ENCODE measurements around the gene EFCAB11. TPM values are rescaled to one million over a fixed set of nuclear protein-coding genes. Genes with fewer than 3 reads are reported as not detected.

The EFCAB11 gene
- total RNA-seq, 1 donor from 2014 or later, result 1.9 TPM

DNA sequence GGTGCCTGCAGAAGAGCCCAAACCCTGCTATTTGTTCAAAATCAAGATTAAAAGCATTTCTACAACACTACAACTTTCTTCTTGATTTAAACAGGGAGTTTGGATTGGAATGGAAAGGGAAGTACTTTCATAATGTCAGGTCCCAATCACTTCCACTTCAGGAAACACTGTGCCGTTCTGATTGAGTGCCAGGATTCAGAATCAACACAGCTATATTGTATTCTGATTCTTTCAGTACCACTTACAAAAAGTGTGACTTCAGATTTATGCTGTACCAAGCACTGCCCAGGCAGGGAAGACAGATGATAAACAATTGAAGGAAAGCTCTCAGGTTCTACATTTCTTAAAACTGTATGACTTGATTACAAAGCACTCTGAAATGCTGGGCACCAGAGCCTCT lies 4.4 kb upstream of the EFCAB11 start:
- intact Hi-C loops (cut with DNase I), result no loop called here
- no peak for DNase-seq (ENCODE audit: low spot score)

DNA sequence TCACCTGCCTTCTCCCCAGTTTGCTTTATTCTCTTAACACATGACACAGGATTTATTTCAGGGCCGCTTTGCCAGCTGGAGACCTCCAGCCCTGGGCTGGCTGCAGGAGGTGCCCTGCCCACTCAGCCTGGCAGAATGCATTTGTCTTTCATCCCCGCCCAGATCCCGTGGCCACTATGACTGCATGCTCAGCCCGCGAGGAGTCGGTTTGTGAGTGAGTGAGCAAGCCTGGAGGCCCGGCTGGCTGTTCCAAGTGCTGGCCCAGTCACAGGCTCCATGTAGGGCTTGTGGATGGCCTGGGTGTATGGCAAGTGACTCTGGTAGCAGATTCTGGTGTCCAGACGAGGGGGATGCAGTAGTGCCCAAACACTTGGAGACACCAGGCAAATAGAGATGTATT lies 3.3 kb upstream of the EFCAB11 start:
- no peak for DNase-seq (ENCODE audit: low spot score)
- intact Hi-C loops (cut with DNase I), result no loop called here

DNA sequence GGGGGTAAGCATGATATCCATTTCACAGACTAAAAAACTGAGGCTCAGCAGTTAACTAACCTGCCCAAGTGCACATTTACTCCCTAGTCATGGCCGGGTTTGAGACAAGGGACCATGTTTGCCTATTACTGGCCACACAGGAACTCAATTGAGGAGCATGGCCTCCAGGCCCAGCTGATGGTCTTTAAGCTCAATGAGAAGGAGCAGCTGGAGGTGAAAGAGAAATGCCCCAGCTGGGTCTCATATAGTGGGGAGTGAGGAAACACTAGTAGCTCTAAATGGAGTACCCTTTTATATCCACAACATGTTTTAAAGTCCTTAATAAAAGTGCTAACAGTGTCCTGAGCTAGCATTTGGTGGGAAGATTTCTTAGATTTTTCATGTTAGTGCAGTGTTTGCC lies 2.8 kb upstream of the EFCAB11 start:
- intact Hi-C loops (cut with DNase I), result no loop called here
- DNase-seq (ENCODE audit: low spot score), result no peak

DNA sequence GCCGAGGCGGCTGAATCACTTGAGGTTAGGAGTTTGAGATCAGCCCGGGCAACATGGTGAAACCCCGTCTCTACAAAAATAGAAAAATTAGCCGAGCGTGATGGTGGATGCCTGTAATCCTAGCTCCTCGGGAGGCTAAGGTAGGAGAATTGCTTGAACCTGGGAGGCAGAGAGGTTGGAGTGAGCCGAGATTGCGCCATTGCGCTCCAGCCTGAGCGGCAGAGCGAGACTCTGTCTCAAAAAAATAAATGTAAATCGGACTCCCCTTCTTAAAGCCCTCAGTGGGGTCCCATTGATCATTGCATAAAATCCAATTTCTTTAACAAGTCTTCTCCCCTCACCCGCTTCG lies 2.1 kb upstream of the EFCAB11 start:
- DNase-seq (ENCODE audit: low spot score), result no peak
- intact Hi-C loops (cut with DNase I), result no loop called here

DNA sequence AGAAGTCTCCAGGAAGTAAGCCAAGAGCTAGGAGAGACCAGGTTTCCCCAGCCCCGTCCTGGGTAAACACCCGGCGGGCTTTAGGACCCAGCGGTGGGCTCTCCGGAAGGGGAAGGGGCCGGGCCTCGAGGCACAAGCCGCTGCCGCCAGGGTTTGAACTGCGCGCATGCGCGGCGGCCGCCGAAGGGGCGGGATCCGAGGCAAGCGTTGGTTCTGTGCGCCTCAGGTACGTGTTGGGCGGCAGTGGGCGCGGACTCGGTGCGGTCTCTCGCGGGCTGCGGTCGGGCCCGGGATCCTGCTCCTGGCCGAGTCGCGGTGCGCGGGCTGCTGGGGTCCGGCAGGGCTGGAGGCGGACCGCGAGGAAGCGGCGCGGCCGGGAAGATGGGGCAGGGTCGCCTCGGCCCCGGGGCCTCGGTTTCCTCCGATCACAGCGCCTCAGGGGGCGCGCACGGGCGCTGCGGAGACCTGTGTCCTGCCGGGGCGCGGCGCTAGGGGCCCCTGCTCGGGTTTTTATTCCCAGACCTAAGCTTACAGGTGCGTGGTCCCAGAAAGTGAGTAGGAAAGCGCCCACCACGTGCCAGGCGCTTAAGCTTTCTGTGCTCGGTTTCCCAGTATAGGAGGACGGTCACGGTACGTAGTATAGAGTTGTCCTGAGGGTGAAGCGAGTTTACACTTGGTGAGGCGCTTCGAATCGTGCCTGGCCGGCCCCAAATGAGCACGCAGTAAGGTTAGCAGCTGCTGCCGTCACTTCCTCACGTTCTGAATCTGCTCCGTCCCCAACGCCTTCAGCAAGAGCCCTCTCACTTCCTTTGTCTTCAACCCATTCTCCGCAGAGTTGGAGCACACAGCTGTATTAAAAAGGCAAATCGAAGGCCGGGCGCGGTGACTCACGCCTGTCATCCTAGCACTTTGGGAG lies 1.5 kb upstream of the EFCAB11 start, which contains the start of gene TDP1:
TSS of gene TDP1 (plus strand) at position 183 of the 916 bp plus-strand sequence. CDS start 7,188 bp downstream, outside the sequence.
- intact Hi-C loops (cut with DNase I), result no loop called here
- peak; percentile 99 for DNase-seq (ENCODE audit: low spot score)

DNA sequence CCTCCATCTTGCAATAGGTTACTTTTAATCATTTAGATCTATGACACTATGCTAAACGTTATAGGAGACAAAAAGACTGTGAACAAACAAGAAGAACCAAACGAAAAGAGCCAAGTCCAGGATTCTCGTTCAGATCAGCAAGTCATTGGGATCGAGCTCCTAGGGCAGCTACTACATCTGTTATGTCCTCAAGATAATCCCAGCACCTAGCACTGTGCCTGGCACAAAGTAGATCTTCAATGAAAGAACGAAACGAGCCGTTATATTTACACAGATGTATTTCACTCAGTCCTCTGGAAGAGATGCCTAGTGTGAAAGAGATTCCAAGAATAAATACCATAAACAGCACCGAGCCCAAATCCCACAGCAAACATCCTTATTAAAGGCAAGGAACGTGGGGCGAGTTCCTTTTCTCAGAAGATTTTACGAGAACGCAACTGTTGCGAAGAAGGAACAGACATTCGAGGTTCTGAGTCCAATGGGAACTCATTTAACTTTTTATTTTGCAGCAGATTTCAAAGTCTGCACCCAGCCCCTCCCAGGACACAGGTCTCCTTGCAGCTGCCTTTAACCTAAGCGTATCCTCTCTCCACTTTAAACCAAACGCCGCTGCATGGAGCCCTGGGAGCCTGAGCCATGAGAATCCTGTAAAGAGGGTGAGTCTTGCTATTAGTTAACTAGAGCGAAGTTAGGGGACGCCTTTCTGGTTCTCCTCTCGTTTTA lies 653 bp upstream of the EFCAB11 start:
- intact Hi-C loops (cut with DNase I), result no loop called here
- no peak for DNase-seq (ENCODE audit: low spot score)

DNA sequence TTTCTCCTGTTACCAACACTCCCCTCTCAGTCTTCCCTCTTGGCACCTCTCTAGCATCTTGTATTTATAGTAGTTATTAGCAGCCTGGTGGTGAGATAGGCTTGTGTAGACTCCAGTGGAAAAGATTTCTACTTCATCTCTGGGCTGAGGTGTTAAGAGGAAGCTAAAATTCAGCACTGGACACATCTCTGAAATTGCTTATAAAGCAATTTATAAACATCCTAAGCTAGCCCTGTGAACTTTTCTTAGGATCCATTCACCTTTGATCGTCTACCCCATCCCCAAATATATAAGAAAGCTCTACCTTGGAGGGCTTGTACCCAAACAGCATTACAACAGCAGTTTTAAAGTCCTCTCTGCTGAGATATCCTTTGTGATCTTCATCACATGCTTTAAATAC lies 928 bp downstream of the EFCAB11 start:
- intact Hi-C loops (cut with DNase I), result no loop called here
- DNase-seq (ENCODE audit: low spot score), result no peak

- intact Hi-C loops (cut with DNase I), result no loop called here
- DNase-seq (ENCODE audit: low spot score), result no peak
Observed at GRCh38 chr14:89952576-89952975, 2.0 kb downstream of the EFCAB11 start.

DNA sequence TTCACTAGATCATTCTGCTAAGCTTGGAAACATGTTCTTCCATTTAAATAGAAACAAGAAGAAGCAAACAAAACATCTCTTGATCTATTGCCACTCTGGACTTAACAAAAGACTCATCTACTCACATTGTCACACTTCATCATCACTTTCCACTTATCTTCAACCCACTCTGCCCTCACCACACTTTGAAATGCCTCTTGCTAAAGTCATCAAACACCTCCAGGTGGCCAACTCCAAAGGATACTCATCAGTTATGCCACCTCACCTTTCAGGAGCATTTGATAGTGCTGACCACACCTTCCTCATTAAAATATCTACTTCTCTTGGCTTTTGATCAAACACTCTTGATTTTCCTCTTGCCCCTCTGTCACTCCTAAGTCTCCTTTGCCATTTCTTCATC lies 7.2 kb downstream of the EFCAB11 start:
- intact Hi-C loops (cut with DNase I), result no loop called here
- no peak for DNase-seq (ENCODE audit: low spot score)

DNA sequence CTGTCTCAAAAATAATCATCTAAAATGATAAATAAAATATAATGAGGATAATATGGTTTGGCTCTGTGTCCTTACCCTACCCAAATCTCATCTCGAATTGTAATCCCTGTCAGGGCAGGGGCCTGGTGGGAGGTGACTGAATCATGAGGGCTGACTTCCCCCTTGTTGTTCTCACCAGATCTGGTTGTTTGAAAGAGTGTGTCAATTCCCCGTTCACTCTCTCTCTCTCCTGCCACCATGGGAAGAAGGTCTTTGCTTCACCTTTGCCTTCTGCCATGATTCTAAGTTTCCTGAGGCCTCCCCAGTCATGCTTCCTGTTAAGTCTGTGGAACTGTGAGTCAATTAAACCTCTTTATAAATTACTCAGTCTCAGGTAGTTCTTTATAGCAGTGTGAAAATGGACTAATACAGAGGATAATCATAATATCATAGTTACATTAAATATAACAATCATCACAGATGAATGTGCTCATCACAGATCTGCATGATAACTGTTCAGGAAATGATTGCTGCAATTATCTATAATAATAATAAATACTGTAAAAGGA lies 12.6 kb downstream of the EFCAB11 start:
- no peak for DNase-seq (ENCODE audit: low spot score)

DNA sequence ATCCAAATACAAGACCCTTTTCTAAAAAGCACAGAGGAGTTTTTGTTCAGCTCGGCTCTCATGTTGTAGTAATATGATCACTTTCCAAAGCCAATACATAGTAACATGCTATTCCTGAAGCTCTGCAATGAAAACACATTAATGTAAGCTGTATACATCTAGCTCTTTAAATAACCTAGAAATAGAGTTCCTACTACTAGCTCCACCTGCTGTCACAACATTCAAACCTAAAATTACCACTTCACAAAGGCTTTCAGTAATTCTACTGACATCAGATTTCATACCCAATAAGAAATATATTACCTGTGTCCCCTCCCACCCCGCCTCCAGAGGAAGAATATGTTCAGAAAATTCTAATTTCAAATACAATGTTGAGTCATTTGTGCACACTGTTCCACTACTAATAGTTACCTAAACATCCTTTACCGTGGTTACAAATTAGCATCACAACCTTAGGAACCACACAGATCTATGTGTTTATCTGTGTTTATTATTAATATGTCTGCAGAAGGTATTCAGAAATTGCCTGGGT lies 17.8 kb downstream of the EFCAB11 start:
- DNase-seq (ENCODE audit: low spot score), result no peak
- intact Hi-C loops (cut with DNase I), result no loop called here

More for the DNA sequence above, 12.6 kb downstream of the EFCAB11 start:
- intact Hi-C loops (cut with DNase I), result no loop called here

DNA sequence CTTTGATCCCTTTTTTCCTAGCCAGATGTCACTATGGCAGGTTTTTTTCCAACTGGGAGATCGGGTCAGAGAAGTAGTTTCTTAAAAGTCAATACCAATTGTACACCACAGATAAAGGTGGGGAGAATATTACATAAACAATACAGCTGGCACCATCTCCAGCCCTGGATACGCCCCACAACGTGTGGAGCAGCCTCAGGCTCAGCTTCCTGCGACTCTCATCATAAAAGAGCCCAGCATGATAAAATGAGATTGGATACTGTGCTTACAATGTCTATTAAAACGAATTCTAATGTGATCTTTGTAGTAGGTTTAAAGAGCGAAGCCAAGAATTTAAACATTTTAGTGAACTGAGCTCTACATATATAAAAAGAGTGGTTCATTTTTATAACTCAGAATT lies 21.5 kb downstream of the EFCAB11 start:
- intact Hi-C loops (cut with DNase I), result no loop called here
- DNase-seq (ENCODE audit: low spot score), result no peak

- intact Hi-C loops (cut with DNase I), result no loop called here
- no peak for DNase-seq (ENCODE audit: low spot score)
Observed at GRCh38 chr14:89927186-89927865, 27.2 kb downstream of the EFCAB11 start.

- intact Hi-C loops (cut with DNase I), result no loop called here
- DNase-seq (ENCODE audit: low spot score), result no peak
Observed at GRCh38 chr14:89926694-89927093, 27.8 kb downstream of the EFCAB11 start.

- DNase-seq (ENCODE audit: low spot score), result no peak
- intact Hi-C loops (cut with DNase I), result no loop called here
Observed at GRCh38 chr14:89924268-89924667, 30.3 kb downstream of the EFCAB11 start.

- DNase-seq (ENCODE audit: low spot score), result no peak
- intact Hi-C loops (cut with DNase I), result no loop called here
Observed at GRCh38 chr14:89922031-89922907, 32.3 kb downstream of the EFCAB11 start.

- intact Hi-C loops (cut with DNase I), result no loop called here
- DNase-seq (ENCODE audit: low spot score), result no peak
Observed at GRCh38 chr14:89921346-89921745, 33.2 kb downstream of the EFCAB11 start.

DNA sequence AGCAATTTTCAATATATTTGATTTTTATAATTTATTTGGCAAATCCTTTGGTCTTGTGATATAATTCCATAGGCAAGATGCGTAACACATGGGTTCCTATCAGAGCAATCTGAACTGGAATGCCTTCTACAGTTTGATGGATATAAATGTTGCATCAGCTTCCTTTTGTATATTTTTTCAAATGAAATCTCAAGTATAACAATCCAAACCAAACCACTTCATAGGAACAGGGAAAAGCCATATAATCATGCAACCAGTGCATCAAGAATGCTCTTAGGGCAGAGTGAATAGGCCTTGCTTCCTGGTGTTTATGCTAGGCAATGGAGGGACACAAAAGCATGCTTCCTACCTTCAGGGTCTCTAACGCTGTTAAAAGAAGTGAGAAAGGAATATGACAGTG lies 34.5 kb downstream of the EFCAB11 start:
- intact Hi-C loops (cut with DNase I), result no loop called here
- DNase-seq (ENCODE audit: low spot score), result no peak

DNA sequence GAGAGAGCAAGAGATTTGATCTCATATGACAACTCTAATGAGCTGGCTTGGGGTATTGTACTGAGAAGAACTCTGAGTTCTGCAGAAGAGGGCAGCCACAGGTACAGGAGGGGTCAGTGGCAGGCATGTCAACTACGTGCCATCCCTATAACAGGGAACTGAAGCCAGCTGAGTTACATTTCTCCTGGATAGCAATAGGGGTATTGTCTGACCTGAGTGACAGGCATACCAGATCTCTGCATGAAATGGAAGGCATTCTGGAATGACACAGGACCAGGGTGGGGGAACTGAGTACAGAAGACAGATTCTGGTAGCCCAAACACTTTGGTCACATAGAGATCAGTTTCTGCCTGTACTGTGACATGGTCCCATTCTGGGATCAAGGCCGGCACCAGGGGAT lies 35.8 kb downstream of the EFCAB11 start:
- DNase-seq (ENCODE audit: low spot score), result no peak
- intact Hi-C loops (cut with DNase I), result loop anchor here (5.0 kb wide), 1 partner anchor 876 kb away; no protein-coding TSS in a partner anchor

All from cardiac septum (tissue), 1 donor.